HG02884 (cell line): ENCODE data around the gene TBX4.
"Not testable (repeated sequence)": the region's sequence is repeated elsewhere in the genome, so short reads cannot be mapped to it uniquely, and the experiment has no call there.

ENCODE experiments used
- ATAC-seq: cut with Tn5 transposase; IDR thresholded peaks from one replicate; pipeline ENCODE4 v1.9.1; 2021; ENCODE audit warnings: mild to moderate bottlenecking, moderate library complexity; ENCODE audit not compliant: unreplicated experiment

TBX4 gene

DNA sequence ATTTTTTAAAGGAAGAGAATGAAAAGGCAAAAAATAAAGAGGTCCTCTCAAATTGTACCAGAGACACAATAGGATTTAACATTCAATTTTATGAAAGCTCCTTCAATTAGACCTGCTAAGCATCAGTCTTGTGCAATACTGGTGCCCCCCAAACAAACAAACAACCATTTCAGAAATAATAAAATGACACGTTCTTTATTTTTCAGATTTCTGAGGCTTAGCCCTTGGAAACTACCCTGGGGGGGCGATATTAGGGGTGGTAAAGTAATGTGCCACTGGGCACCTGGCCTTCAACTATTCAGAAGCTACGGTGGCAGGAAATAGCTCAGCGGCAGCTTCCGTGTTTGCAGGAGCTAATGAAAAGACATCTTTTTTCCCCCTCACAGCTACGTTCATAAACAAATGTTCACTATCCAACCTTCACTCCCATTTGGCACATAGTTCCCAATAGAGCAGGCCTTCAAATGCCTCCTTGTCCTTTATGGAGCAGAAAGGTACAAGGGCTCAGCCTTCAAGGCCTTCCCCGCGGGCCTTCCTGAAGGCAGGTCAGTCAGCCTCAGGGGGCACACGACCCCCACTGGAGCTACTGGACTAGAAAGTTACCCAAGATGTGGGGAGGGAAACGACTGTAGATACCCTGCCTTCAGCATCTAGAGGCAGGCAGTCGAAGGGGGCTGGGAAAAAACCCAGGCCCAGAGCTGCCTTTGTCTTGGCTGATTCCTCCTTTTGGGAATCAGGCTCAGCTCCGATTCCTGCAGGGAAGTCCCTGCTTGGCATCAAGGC, 44.1 kb downstream of the TBX4 start:
- no peak for ATAC-seq

DNA sequence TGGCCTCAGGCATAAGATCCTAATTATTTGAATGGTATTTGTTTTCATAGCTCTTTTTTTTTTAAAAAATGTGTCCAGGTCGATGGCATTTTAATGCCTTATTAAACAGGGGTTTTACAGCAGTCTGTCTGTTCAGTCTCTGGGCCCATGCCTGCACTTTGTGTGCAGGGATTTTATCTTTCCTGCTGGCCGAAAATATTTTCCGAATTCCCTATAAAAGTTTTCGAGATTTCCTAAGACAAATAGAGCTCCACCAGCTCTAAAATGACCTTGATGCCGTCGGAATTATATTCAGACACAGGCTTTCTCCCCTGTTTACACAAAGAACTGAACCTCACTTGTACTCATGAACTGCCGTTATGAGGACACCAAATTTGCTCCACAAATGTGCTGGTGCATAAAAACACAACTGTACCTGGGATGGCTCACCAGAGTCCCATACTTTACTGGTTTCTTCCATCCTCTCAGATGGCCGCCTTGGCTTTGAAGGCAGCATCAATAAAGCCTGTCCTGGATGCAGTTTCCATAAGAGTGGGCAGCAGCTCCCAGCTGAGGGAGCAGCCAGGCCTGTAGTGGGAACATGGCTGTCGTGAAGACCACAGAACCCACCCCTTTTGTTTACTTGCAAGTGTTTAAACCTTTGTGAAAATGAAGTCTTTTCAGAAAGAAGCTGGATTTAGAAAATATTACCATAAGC, 44.9 kb downstream of the TBX4 start:
- ATAC-seq, result no peak

- no peak for ATAC-seq
These were observed 46.1 kb downstream of the TBX4 start for GRCh38 chr17:61498042-61498994.

DNA sequence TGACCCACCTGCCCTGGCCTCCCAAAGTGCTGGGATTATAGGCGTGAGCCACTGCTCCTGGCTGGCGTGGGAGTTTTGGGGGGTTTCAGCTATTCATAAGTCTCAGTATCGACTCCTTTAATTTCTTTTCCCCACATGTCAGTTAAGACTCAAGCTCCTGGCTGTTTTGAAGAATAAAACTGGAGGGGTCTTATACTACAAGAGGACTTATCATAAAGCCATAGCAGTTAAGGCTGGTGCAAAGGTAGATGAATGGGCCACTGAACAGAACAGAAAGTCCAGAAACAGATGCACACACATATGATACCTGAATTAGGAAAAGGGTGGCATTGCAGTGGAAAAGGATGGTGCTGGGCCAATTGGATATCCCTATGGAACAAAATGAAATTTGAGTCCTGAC, 47.4 kb downstream of the TBX4 start:
- no peak for ATAC-seq

DNA sequence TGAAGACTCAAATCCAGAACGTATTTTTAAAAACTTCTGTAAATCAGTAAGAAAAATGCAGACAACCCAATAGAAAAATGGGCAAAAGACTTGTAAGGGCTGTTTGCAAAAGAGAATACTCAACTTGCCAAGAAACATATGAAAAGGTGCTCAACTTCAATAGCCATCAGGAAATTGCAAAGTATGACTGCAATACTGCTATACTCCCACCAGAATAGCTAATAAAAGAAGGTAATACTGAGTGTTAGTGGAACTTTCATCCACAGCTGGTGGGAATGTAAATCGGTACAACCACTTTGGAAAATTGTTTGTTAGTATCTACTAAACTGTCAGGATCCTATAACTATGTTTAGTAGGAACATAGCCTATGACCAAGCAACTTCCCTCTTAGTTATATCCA, 48.1 kb downstream of the TBX4 start:
- no peak for ATAC-seq

- no peak for ATAC-seq
These were observed 50.1 kb downstream of the TBX4 start for GRCh38 chr17:61502292-61502691.

DNA sequence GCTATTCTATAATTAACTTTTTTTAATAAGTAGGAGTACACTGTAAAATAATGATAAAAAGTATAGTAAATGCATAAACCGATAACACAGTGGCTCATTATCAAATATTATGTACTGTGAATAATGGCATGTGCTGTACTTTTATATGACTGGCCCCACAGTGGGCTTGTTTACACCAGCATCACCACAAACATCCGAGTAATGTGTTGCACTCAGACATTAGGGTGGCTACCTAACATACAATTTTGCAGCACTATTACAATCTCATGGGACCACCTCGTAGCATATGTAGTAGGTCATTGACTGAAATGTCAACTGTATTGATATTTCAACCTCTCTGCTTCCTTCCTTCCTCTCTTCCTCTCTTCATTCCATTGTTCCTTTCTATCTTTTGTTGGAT, 51.7 kb downstream of the TBX4 start:
- ATAC-seq, result no peak

DNA sequence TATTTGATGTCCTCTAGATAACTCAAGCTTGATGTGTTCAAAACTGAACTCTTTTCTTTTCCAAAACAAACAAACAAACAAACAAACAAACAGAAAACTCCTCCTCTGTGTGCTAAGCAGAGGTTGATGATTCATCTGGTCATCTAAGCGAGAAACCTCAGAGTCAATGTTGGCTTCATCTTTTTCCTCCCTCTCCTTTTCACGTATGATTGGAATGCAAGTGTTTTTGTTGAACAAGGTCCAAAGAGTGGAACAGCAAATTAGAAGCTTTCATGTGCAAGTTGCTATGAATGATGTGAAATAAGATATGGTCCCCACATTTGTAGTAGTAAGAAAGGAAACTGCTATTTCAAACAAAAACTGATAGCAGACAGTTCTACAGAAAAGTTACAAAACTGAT, 52.5 kb downstream of the TBX4 start:
- no peak for ATAC-seq

- no peak for ATAC-seq
These were observed 53.8 kb downstream of the TBX4 start for GRCh38 chr17:61505846-61506627.

DNA sequence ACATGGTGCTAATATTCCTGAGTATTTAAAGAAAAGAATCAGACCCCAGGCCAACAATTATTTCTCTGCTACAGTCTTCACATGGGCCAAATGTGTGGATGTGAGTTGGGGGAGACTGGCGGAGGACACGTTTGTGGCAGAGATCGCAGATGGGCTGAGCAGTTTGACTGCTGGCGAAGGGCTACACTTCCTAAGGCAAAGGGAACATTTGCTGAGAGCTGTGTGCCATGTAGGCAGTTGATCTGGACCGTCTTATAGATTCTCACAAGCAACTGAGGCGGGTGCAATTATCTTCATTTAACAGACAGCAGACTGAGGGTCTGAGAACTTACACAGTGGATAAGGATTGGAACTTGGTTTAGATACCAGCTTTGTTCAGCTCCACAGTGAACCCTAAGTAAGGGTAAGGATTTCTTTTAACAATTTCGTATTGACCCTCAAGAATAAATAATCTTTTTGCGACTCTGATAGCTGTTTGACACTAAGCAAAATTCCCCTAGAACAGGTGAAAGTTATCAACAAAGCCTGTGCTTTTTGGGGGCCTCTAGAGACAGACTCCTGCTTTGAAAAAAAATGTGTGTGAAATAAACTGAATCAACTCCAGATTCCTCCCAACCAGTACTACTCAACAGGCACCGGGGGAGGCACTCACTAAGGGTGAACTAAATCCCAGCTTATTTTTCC, 55.3 kb downstream of the TBX4 start:
- no peak for ATAC-seq

GRCh38 chr17:61508912-61509311, 56.7 kb downstream of the TBX4 start:
- ATAC-seq, result no peak

DNA sequence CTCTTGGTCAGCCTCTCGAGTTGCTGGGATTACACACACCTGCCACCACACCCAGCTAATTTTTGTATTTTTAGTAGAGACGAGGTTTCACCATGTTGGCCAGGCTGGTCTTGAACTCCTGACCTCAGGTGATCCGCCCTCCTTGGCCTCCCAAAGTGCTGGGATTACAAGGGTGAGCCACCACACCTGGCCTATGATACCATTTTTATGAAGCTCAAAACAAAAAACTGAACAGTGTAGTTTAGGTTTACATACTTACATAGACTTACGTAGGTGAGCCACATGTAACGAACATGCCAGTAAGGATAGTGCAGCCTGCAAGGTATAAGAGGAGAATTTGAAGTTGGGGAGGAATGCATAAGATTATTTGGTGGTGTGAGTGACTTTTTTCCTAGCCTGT, 57.2 kb downstream of the TBX4 start:
- ATAC-seq, result not testable (repeated sequence)

DNA sequence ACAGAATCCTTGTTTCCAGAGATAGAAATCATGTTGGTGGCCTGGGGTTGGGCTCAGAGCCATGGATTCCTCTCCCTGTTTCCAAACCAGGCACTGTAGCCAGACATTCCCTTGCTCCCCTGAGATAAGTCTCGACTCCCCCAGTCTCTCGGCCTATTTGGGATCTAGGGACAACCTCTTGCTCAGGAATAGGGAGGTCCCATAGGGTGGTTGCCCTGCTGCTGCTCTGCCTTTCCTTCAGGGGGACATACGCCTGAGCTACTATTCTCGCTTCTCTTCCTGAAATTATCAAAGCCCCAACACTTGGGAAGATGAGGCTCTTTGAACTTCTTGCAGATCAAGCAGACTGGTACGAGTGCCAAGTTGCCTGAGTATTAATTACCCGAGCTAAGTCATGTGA, 58.0 kb downstream of the TBX4 start:
- ATAC-seq, result no peak

DNA sequence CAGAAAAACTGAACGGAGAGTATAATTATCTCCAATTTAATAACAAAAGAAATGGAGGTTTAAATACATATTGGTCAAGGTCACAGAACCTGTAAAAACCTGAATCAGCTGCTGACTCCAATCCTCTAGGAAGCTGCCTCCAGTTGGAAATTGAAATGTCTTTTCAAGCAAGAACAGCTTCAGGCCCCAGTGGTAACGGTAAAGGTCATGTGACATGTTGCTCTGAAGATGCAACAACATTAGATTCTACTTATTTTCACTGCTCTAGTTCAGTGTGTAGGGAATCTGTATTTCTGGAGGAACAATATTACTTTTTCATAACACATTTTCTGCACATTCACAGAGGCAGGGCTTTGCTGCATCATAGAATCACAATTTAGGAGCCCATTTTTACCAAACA, 58.8 kb downstream of the TBX4 start:
- ATAC-seq, result no peak

DNA sequence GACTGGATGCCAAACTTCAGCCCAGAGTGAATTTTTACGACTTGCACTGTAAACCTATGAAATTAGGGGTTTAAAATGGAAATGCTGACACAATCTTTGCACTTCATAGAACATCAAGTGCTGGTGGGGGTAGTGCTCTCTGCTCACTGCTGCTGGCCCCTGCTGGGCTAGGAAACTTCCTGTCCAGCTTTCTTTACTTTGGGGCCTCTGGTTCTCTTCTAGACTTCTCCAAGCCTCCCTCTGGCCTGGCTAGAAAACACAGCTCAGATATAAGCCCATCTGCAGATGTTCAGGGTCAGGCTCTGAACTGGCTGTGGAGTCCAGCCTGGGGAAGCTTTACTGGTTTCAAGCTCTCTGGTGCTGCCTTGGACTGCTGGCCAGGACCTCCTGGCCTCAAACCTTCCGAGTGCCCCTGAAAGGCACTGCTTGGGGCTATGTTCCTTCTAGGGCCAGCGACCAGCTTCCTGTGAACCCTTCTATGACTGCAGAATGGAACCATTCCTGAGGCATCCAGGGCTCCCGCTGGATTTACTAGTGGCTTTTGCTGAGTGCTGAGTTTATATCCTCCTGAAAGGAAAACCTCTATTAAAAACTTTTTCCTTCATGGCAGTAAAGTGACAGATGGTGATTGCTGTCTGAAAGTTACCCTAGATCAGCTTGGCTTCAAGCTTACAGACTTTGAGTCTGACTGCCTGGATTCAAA, 59.4 kb downstream of the TBX4 start:
- ATAC-seq, result no peak

GRCh38 chr17:61514491-61514890, 62.3 kb downstream of the TBX4 start:
- no peak for ATAC-seq

DNA sequence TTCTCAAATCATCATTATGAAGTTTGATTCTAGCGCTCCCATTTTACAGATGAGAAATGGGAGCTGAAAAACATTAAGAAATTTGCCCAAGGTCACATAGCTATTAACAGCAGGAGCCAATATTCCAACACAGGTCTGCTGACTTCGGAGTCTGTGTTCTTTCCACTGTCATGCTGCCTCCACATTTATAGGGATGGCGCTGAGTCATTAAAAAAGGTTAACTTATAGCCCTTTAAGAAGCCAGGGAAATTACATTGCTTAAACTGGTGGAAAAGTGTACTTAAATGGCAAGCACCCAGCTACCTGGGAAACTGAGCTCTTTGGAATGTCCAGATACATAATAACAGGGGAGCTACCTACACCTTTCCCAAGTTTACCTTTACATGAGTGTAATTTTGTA, 65.0 kb downstream of the TBX4 start:
- no peak for ATAC-seq

DNA sequence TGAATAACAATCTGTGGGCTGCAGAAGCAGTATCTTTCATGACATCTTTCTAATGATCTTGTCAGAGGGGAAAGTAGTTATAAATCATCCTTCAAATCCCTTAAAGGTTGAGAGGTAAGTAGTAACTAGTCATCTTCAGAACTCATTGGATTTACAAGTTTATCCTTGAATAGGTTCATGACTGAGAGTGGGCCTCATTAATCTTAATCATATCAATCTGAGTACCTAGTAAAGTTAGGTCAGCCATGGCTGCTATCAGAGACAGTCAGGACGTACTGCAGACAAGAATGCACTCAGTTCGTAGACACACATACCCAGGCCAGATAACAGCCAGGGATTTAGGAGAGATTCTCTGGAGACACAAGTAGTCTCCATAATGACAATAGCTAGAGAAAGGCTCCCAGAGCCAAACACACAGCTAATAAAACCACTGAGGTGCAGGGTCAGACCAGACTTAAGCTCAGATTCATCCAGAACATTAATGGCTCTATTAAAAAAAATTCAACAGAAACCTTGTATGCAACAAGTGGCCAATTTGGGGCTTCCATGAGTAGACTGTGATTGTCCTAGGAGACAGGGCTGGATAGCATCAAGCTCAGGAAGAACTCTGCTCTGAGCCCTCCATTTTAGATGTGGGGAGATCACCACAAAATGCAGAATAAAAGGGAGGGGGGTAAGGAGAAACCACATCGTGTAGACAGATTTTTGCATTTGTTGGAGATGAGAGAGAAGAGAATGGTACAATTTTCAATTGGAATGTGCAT, 65.8 kb downstream of the TBX4 start:
- no peak for ATAC-seq

DNA sequence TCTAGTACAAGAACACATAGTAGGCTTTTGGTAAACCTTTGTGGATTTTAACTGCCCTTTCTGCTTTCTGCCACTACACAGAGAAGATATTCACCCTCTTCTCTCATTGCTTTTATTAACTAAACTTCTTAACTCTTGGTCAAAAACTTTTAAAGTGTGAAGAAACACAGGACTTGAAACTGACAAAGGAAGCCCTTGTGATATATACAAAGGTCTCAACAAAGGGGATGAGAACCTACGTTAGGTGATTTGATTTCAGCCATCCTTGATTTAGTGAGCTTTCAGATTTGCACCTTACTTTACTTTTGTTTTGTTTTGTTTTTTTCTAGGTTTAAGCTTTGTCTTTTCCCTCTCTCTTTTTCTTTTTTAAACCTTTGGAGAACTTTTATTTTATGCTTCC, 66.9 kb downstream of the TBX4 start:
- ATAC-seq, result no peak
